IPS-18a (cell line): ENCODE measurements around the gene C20orf202.
A peak's percentile ranks its signal among the peaks of the same experiment; 100 is the strongest.

Experiments
- H3K27ac ChIP-seq: one replicate; pipeline ENCODE4 v1.5.1; 2013; ENCODE audit warnings: low read length
- H3K27me3 ChIP-seq: one replicate; pipeline ENCODE4 v1.6.1; 2013; ENCODE audit warnings: mild to moderate bottlenecking, low read length; ENCODE audit not compliant: control insufficient read depth, insufficient read depth
- H3K36me3 ChIP-seq: one replicate; pipeline ENCODE4 v1.6.1; 2013; ENCODE audit warnings: low read depth, low read length; ENCODE audit not compliant: control insufficient read depth
- H3K4me1 ChIP-seq: one replicate; pipeline ENCODE4 v1.6.1; 2013; ENCODE audit warnings: low read depth, low read length; ENCODE audit not compliant: control insufficient read depth
- H3K4me3 ChIP-seq: one replicate; pipeline ENCODE4 v1.5.1; 2013; ENCODE audit warnings: low read length
- H3K9ac ChIP-seq: one replicate; pipeline ENCODE4 v1.6.1; 2013; ENCODE audit warnings: mild to moderate bottlenecking, low read length, moderate library complexity
- H3K9me3 ChIP-seq: one replicate; pipeline ENCODE4 v1.6.1; 2013; ENCODE audit warnings: low read depth, low read length; ENCODE audit not compliant: control insufficient read depth

C20orf202 gene

GRCh38 chr20:1184638-1185315, 18.5 kb upstream of the C20orf202 start, which contains the start of gene TMEM74B:
TMEM74B (minus strand) TSS chr20:1184981; CDS start chr20:1183801, 1,180 bp downstream.
- Histone ChIP-seq H3K4me3 (peak within 1 kb of the TSS; percentile 51), H3K4me1 (peaks cover 12% of the 10 kb centered on the region), H3K36me3 (no peaks in the 10 kb centered on the region), H3K27ac (no peak within 1 kb of the TSS), H3K9ac (no peak within 1 kb of the TSS), H3K27me3 (peaks cover 37% of the 10 kb centered on the region), H3K9me3 (no peaks in the 10 kb centered on the region)

- H3K4me1 ChIP-seq, result peaks cover 12% of the 10 kb centered on the region
These were observed 17.9 kb upstream of the C20orf202 start for GRCh38 chr20:1185316-1185741.

GRCh38 chr20:1185790-1186334, 17.4 kb upstream of the C20orf202 start:
- Histone ChIP-seq H3K27me3 (peaks cover 37% of the 10 kb centered on the region), H3K4me3 (no peak overlapping the region), H3K9me3 (no peaks in the 10 kb centered on the region), H3K4me1 (peaks cover 12% of the 10 kb centered on the region), H3K36me3 (no peaks in the 10 kb centered on the region), H3K27ac (no peak overlapping the region), H3K9ac (no peak overlapping the region)

More at GRCh38 chr20:1185316-1185741, 17.9 kb upstream of the C20orf202 start:
- Histone ChIP-seq H3K27me3 (peaks cover 37% of the 10 kb centered on the region), H3K4me3 (peak overlapping the region; percentile 51), H3K36me3 (no peaks in the 10 kb centered on the region), H3K9ac (no peak overlapping the region), H3K9me3 (no peaks in the 10 kb centered on the region), H3K27ac (no peak overlapping the region)

GRCh38 chr20:1186367-1186991, 16.8 kb upstream of the C20orf202 start:
- H3K27me3 ChIP-seq, result peaks cover 37% of the 10 kb centered on the region
- no peaks in the 10 kb centered on the region for H3K36me3 ChIP-seq
- H3K9ac ChIP-seq, result no peak overlapping the region
- no peaks in the 10 kb centered on the region for H3K9me3 ChIP-seq
- no peak overlapping the region for H3K27ac ChIP-seq
- peaks cover 12% of the 10 kb centered on the region for H3K4me1 ChIP-seq
- H3K4me3 ChIP-seq, result no peak overlapping the region

- Histone ChIP-seq H3K9me3 (no peaks in the 10 kb centered on the region), H3K4me3 (no peak overlapping the region), H3K27ac (no peak overlapping the region), H3K4me1 (peaks cover 6% of the 10 kb centered on the region), H3K27me3 (peaks cover 34% of the 10 kb centered on the region), H3K9ac (no peak overlapping the region), H3K36me3 (no peaks in the 10 kb centered on the region)
These were observed 15.6 kb upstream of the C20orf202 start for GRCh38 chr20:1187605-1188171.

- Histone ChIP-seq H3K9me3 (no peaks in the 10 kb centered on the region), H3K9ac (no peak overlapping the region), H3K4me1 (peaks cover 6% of the 10 kb centered on the region), H3K27ac (no peak overlapping the region), H3K4me3 (no peak overlapping the region), H3K27me3 (peaks cover 27% of the 10 kb centered on the region), H3K36me3 (no peaks in the 10 kb centered on the region)
These were observed 14.9 kb upstream of the C20orf202 start for GRCh38 chr20:1188347-1188746.

GRCh38 chr20:1189827-1190226, 13.4 kb upstream of the C20orf202 start:
- Histone ChIP-seq H3K9me3 (no peaks in the 10 kb centered on the region), H3K27me3 (peaks cover 12% of the 10 kb centered on the region)

GRCh38 chr20:1190847-1191246, 12.4 kb upstream of the C20orf202 start:
- Histone ChIP-seq H3K4me3 (no peak overlapping the region), H3K9ac (no peak overlapping the region), H3K27ac (no peak overlapping the region), H3K36me3 (no peaks in the 10 kb centered on the region), H3K27me3 (peaks cover 11% of the 10 kb centered on the region), H3K4me1 (peaks cover 6% of the 10 kb centered on the region), H3K9me3 (no peaks in the 10 kb centered on the region)

More at GRCh38 chr20:1189827-1190226, 13.4 kb upstream of the C20orf202 start:
- no peak overlapping the region for H3K9ac ChIP-seq
- no peak overlapping the region for H3K27ac ChIP-seq
- H3K4me1 ChIP-seq, result peaks cover 6% of the 10 kb centered on the region
- H3K36me3 ChIP-seq, result no peaks in the 10 kb centered on the region
- no peak overlapping the region for H3K4me3 ChIP-seq

- peaks cover 6% of the 10 kb centered on the region for H3K4me1 ChIP-seq
- H3K4me3 ChIP-seq, result no peak overlapping the region
- no peaks in the 10 kb centered on the region for H3K36me3 ChIP-seq
- H3K9ac ChIP-seq, result no peak overlapping the region
- peaks cover 6% of the 10 kb centered on the region for H3K27me3 ChIP-seq
- no peak overlapping the region for H3K27ac ChIP-seq
- no peaks in the 10 kb centered on the region for H3K9me3 ChIP-seq
These were observed 12.0 kb upstream of the C20orf202 start for GRCh38 chr20:1191299-1191698.

GRCh38 chr20:1195226-1195625, 8.0 kb upstream of the C20orf202 start:
- Histone ChIP-seq H3K27me3 (no peaks in the 10 kb centered on the region), H3K9me3 (no peaks in the 10 kb centered on the region), H3K9ac (no peak overlapping the region), H3K4me1 (no peaks in the 10 kb centered on the region), H3K4me3 (no peak overlapping the region), H3K36me3 (no peaks in the 10 kb centered on the region), H3K27ac (no peak overlapping the region)

GRCh38 chr20:1196634-1197033, 6.6 kb upstream of the C20orf202 start:
- Histone ChIP-seq H3K9ac (no peak overlapping the region), H3K36me3 (no peaks in the 10 kb centered on the region), H3K9me3 (no peaks in the 10 kb centered on the region), H3K27me3 (no peaks in the 10 kb centered on the region), H3K4me1 (no peaks in the 10 kb centered on the region), H3K4me3 (no peak overlapping the region), H3K27ac (no peak overlapping the region)
